Renal cortical epithelial cell (primary cell): ENCODE measurements around the gene SSC5D. TPM values are rescaled to one million over a fixed set of nuclear protein-coding genes. Genes with fewer than 3 reads are reported as not detected.
"Not testable (repeated sequence)": the region's sequence is repeated elsewhere in the genome, so short reads cannot be mapped to it uniquely, and the experiment has no call there.

Experiments used
- DNase-seq: peaks from one replicate; pipeline ENCODE4 v3.0.0-alpha.2; 2011; ENCODE audit warnings: low read depth
- total RNA-seq: library from RNA; depleted of rRNA; stranded (reverse); fragments of >200 nt; gene quantifications from 2 replicates; pipeline ENCODE4 v1.2.3, GENCODE V29; 2014

Gene SSC5D
- total RNA-seq, 1 donor from 2014 or later: 69.4 TPM

GRCh38 chr19:55486971-55487923, 989 bp upstream of the SSC5D start:
- DNase-seq: peak; percentile 86

- no peak for DNase-seq
Measured at GRCh38 chr19:55488986-55489710, 912 bp downstream of the SSC5D start.

DNA sequence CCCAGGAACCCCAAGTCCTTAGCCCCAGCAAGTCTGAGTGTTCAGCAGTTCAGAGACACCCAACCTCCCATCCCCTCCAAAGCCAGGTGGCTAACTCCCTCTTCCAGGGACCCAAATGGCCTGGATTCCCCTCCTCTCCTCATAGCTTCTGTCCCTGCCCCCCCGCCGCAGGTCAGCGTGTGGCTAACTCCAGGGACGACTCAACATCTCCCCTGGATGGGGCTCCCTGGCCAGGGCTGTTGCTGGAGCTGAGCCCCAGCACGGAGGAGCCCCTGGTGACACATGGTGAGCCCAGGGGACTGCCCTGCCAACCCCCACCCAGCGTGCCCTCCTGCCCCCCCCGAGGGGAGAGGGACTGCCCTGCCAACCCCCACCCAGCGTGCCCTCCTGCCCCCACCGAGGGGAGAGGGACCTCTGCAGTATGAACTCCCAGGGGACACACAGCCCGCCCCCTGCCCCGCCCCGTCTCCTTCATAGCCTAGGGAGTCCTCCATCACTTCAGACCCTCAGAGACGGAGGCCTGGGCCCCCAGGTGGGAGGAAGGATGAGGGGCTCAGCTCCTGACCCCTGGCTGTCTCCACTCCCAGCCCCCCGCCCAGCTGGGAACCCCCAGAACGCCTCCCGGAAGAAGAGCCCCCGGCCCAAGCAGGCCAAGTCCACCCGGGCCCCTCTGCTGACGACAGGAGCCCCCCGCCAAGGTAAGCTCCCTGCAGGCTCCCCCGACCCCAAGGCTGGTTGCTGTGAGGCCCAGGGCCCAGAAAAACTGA, 1.7 kb downstream of the SSC5D start:
- DNase-seq: no peak

- DNase-seq: no peak
Measured at GRCh38 chr19:55490478-55491432, 2.5 kb downstream of the SSC5D start.

DNA sequence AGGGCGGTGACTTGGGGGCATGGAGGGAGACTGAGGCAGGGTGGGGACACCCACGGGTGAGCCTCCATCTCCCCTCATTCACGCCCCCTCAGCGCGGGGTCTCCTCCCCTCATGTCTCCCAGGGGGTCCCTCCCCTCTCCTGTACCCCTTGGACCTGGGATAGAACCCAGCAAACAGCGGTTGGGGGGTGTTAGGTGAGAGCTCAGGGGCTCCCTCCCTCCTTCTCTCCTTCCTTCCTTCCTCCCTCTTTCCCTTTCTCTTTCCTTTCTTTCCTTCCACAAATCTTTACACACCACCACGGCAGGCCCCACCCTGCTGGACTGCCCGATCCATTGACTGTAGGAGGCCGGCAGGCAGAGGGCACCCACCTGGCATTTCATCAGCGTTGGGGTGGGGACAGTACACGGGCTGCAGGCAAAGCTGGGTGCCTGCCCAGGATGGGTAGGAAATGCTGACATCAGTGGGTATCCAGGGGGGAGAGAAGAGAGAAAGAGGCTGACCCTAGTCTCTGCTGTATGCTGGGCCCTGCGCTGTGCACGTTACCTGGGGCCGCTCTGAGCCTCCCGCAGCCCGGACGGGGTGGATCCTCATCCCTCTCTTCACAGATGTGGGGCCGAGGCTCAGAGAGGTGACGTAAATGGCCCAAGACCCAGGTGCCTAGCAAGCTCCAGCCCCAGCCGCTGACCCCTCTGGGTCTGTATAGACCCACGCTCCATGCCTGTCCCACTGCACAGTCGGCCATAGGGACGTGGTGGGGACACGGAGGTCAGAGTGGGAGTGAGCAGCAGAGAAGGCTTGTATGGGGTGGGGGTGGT, 3.5 kb downstream of the SSC5D start:
- DNase-seq: no peak

DNA sequence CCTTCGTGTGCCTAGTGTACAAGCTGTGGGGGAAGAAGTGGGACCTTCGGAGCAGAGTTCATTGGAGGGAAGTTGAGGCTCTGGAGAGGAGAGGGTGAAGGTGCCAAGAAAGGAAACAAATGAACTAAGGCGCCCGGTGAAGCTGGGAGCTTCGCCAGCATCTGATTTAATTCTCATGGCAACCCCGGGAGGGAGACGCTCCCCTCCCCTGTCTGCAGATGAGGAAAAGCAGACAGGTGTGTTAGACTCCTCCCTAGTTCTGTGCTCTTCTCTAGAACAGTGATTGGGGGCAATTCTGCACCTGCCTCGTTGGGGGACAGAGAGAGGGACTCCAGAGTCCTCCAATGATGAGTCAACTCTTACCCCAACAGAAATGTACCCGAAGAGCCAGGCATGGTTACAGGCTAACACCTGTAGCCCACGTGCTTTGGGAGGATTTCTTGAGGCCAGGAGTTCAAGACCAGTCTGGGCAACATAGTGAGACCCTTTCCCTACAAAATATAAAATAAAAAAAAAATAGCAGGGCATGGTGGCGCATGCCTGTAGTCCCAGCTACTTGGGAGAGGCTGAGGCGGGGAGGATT, 4.2 kb downstream of the SSC5D start:
- DNase-seq: no peak

GRCh38 chr19:55493052-55493644, 4.9 kb downstream of the SSC5D start:
- no peak for DNase-seq

- DNase-seq: no peak
Measured at GRCh38 chr19:55493645-55494171, 5.5 kb downstream of the SSC5D start.

- DNase-seq: no peak
Measured at GRCh38 chr19:55494172-55494761, 6.0 kb downstream of the SSC5D start.

DNA sequence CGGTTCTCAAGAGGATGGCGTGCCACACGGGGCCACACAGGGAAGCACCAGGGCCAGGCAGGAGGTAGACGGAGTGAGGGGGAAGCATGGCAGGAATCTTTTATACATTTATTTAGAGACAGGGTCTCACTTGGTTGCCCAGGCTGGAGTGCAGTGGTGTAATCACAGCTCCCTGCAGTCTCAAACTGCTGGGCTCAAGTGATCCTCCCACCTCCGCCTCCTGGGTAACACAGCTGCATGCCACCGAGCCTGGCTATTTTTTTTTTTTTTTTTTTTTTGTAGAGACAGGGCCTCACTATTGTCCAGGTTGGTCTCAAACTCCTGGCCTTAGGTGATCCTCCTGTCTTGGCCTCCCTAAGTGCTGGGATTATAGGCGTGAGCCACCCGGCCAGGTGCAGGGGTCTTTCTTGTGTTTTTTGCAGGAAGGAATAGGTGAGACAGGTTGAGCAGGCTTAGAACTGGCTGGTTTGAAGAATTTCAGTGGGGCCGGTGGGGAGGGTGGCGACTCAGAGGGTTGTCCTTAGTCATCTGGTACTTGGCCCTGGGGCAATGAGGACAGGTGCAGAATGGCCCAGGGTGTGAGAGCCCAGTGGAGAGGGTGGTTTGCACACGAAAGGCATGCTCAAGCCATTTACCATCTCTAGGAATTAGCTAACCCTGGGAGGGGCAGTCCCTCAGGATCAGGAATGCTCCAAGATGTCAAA, 7.6 kb downstream of the SSC5D start:
- DNase-seq: no peak

GRCh38 chr19:55496820-55497219, 8.6 kb downstream of the SSC5D start:
- DNase-seq: not testable (repeated sequence)

DNA sequence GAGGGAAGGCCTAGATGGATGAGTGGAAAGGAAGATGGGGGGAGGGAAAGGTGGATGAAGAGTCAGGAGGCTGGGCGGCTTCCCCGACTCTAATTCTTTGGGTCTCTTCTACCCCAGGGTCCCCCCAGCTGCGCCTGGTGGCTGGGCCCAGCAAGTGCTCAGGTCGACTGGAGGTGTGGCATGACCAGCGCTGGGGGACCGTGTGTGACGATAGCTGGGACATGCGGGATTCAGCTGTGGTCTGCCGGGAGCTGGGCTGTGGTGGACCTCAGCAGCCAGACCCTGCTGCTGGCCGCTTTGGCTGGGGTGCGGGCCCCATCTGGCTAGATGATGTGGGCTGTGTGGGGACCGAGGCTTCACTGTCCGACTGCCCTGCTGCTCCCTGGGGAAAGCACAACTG, 9.5 kb downstream of the SSC5D start:
- no peak for DNase-seq

DNA sequence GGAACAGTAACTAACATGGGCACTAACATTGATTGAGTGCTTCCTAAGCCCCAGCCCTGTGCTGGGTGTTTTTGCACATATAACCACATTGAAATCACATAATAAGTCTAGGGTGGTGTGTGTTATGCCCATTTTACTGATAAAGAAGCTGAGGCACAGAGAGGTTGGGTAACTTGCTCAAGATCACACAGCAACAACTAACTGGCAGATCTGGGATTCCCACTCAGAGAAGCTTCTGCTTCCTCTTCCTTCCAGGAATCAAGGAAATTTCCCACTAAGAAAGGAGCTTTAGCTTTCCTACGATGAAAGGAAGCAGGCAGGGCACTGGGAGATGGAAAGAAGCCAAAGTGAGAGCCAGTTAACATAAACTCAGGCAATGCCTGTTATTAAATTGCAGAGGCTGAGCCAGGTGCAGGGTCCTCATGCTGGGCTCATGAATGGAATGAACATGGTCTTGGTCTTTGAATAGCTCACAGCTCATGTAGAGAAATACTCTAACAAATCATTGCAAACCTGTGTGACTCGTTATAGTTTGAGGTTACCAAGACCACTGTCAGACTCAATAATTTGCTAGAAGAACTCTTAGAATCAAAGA, 10.1 kb downstream of the SSC5D start:
- DNase-seq: no peak

GRCh38 chr19:55500368-55500952, 12.2 kb downstream of the SSC5D start:
- no peak for DNase-seq

- DNase-seq: no peak
Measured at GRCh38 chr19:55502197-55502952, 14.1 kb downstream of the SSC5D start.

DNA sequence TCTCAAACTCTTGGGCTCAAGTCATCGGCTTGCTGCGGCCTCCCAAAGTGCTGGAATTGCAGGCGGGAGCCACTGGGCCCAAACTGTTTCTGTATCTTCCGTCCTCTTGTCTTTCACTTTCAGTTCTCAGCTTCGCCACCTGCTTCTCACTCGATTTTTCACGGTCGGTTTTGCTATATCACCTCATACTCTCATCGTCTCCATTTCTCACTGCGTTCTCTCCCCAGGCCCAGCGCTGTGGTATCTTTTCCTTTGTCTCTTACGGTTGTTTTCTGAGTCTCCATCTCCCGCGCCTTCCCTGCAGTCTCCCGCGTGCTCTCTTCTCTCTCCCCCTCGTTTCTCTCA, 14.9 kb downstream of the SSC5D start:
- no peak for DNase-seq
